VCaP (cell line): ENCODE data around the gene THY1.

Source experiments
- H3K27ac ChIP-seq: fragments of 450-650 bp; 2 replicates; pipeline ENCODE4 v1.5.1; 2017
- CTCF ChIP-seq: fragments of 450-650 bp; conservative IDR thresholded peaks from 2 replicates; pipeline ENCODE4 v1.5.1; 2017; ENCODE audit warnings: mild to moderate bottlenecking, moderate library complexity

Gene THY1

GRCh38 chr11:119449498-119449897, 26.5 kb upstream of the THY1 start:
- H3K27ac ChIP-seq: no peak overlapping the region
- TF ChIP-seq CTCF: no peak

- no peak for TF ChIP-seq CTCF
- no peak overlapping the region for H3K27ac ChIP-seq
These were observed 25.4 kb upstream of the THY1 start for GRCh38 chr11:119448380-119448779.

DNA sequence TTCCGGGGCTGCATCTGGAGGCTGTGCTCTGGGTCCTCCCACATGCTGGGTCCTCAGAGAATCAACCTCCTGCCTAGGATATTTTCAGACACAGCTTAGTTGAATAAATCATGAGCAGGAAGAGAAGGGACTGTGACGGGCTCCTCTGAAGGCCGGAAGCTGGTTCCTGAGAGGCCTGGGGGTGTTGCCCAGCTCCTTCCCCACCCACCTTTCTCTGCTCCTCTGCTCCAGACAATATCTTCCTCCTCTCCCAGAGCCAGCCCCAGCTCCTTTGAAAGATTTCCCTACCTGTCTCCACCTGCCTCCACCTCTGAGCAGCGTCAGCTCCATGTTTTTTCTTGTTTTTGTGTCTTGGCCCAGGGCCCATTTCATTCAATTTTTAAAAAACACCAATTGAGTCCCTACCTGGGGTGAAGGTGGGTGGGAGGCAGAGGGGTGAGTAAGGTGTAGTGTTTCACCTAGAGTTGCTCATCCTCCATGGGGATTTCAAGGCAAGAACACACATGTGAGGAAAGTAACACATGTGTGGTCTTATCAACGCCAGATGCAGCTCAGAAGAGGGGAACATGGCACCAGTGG, 24.8 kb upstream of the THY1 start:
- H3K27ac ChIP-seq: no peak overlapping the region
- no peak for TF ChIP-seq CTCF

DNA sequence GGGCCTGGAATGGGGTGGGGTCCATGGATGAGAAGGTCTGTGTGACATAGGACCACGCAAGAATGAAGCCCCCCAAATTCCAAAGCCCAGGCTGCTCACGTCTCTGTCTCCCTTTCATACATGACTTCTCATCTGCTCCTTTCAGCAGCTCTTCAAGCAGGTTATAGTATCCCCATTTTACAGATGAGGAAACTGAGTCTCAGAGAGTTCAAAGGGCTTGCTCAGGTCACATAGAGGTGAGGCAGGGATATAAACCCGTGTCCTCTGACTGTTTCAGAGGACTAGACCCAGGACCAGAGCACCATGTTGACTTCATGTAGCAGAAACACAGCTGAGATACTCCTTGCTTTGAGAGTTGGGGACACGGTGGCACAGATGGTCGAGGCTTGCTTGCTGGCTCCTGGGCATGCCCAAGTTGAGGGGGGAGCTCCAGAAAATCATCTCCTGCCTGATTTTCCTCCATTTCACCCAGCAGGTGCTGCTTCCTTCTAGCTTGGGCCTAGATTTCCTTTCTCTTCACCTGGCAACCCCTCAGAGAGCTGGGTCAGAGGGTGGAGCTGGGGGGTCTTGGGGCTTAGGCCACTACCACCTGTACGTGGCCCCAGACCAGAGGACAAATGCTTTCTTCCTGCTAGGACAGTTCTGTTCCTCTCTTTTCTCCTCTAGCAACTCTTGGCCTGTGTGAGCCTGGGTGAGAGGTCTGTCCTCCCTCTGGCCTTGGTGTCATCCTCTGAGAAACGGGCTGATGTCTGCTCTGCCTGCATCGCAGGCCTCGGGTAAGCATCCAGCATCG, 24.1 kb upstream of the THY1 start:
- no peak for TF ChIP-seq CTCF
- no peak overlapping the region for H3K27ac ChIP-seq

DNA sequence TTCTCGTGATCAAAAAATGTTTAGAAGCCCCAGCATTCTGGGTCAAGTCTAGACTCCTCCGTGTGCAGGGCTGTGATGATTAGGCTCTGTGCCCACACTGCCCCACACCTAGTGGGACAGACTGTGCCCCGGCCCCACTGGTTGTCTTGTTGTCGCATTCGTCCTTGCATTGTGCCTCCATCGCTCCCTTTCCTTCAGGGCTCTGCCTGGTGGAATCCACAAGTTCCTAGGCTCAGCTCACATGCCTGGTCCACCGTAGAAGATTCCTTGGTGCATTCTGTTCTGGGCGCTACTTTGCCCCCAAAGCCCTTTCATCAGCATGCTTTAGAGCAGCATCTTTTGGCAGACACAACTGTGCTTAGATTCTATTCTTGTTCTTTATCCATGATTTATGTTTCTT, 23.5 kb upstream of the THY1 start:
- TF ChIP-seq CTCF: no peak
- H3K27ac ChIP-seq: no peak overlapping the region

DNA sequence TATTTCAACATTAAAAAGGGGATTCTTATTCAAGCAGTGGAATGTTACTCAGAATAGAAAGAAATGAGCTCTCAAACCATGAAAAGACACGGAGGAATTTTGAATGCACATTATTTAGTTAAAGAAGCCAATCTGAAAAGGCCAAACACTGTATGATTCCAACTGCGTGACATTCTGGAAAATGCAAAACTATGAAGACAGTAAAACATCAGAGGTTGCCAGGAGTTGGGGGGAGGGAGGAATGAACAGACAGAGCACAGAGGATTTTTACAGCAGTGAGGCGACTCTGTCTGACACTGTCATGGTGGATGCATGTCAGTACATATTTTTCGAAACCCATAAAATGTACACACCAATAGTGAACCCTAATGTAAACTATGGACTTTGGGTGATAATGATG, 22.9 kb upstream of the THY1 start:
- no peak for TF ChIP-seq CTCF
- no peak overlapping the region for H3K27ac ChIP-seq

GRCh38 chr11:119445379-119445778, 22.4 kb upstream of the THY1 start:
- TF ChIP-seq CTCF: no peak
- no peak overlapping the region for H3K27ac ChIP-seq
